ENCODE results near the gene ALDH1L1.
"Not testable (repeated sequence)": the region's sequence is repeated elsewhere in the genome, so short reads cannot be mapped to it uniquely, and the experiment has no call there.

ALDH1L1 gene

DNA sequence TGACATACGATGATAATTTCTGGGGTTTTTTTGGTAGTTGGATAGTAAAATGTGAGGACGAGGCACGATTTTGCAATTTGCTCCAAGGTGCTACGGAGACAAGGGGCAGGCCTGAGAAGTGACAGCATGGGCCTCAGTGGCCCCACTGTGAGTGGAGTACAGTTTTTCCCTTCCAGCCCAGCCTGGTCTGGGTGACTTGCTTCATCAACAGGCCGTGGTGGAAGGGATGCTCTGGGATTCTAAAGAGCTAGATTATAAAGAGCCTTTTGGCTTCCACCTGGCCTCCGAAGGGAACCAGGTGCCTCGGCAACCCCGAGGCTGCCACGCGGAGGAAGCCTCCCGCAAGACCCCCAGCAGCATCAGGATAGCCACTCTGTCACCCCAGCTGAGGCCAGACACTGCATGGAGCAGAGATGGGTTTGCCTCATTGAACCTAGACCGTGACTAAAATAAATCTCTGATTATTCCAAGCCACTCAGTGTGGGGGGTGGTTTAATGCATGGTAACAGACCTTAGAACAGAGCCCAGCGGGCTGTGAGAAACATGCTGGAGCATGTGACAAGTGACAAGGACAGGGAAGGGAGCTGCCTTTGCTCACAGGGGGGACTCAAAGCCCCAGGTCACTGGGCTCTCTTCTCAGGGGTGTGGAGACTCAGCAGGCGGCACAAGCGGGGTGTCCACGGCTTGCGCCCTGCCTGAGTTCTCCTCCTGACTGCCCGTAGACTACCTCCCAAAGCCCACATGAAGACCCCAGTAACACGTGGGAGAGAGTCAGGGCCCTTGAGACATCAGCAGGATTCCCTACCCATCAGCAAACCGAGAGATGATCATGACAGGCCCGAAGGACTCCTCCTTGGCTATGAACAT is 73.8 kb downstream of the ALDH1L1 start:
- no peak for DNase-seq (ENCODE audit: low read depth in 2 of 2, low spot score in 1 of 2)

DNA sequence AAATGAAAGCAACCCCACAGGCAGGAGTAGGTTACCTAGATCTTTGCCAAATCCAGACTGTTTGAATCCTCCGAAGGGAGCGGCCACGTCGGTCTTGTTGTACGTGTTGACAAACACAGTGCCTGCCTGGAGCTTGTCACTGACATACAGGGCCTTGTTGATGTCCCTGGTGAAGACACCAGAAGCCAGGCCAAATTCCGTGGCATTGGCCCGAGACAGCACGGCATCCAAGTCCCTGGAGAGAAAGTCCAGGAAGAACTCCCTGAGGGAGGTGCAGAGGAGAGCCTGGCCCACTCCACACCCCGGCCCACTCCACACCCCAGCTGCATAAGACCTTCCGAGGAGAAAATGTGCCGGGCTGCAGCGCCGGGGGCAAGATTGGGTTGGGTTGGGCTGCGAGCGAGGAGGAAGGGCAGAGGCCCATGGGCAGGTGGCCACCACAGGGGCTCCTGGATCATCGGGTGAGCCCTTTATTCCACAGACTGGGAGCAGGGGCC is 74.6 kb downstream of the ALDH1L1 start:
- DNase-seq (ENCODE audit: low read depth in 2 of 2, low spot score in 1 of 2): no peak

DNA sequence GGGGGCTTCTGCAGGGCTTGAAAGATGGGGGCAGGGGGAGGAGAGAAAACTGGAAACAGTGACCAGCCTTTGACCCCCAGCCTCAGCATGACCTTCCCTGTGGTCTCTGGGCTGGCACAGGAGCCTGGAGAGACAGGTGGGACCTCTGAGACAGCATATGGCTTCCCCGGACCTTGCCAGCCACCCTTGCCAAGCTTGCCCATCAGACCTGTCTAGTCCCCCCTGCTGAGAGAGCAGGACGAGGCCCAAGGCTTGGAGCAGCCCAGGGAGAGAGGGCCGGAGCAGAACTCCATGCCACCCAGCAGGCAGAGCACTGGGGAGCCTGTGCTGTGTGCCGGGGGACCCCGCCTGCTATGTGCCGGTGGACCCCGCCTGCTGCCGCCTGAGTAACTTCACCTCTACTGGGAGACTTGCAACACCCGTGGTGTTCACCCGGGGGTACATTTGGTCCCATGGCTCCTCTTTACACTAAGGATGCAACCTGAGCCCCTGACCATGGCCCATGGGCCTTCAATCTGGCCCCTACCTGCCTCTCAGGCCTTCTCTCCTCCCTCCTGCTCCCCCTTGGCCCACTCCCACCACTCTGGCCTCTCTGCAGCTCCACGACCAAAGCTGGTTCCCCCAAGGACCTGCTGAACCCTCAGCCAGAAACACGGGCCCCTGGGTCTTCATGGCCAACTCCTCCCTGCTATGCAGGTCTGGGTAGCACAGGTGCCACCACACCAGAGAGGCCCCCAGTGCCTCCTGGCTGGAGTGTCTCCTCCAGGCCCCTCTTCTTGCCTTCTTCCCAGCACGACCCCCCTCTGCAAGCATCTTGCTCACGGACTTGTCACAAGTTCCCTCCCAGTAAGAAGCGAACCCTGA is 75.4 kb downstream of the ALDH1L1 start:
- DNase-seq (ENCODE audit: low read depth in 2 of 2, low spot score in 1 of 2): no peak

DNA sequence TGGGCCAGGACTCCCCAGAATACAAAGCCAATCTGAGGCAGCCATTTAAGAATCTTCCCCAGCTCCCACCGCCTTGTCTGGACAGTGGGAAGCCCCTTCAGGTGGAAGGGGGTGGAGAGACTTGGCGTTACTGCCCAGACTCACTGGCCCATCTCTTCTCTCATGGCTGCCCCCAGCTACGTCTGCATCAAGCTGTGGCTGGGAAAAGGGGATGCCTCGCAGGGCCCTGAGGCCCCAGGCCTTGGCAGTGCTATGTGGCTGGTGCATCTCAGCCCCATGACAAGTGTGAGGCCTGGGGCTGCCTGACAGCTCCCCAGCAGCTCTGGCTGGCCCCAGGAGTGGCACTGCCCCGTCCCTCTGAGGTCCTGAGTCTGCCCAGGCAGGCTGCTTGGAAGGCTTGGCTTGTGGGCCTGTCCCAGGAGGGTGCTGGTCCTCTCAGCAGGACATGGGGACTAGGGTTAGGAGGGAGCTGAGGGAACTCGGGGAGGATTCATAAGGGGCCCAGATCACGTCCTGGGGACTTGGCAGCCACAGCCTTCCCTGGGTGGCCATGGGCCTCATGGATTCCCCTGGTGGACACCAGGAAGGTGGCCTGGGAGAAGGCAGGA is 76.3 kb downstream of the ALDH1L1 start:
- DNase-seq (ENCODE audit: low read depth in 2 of 2, low spot score in 1 of 2): no peak

DNA sequence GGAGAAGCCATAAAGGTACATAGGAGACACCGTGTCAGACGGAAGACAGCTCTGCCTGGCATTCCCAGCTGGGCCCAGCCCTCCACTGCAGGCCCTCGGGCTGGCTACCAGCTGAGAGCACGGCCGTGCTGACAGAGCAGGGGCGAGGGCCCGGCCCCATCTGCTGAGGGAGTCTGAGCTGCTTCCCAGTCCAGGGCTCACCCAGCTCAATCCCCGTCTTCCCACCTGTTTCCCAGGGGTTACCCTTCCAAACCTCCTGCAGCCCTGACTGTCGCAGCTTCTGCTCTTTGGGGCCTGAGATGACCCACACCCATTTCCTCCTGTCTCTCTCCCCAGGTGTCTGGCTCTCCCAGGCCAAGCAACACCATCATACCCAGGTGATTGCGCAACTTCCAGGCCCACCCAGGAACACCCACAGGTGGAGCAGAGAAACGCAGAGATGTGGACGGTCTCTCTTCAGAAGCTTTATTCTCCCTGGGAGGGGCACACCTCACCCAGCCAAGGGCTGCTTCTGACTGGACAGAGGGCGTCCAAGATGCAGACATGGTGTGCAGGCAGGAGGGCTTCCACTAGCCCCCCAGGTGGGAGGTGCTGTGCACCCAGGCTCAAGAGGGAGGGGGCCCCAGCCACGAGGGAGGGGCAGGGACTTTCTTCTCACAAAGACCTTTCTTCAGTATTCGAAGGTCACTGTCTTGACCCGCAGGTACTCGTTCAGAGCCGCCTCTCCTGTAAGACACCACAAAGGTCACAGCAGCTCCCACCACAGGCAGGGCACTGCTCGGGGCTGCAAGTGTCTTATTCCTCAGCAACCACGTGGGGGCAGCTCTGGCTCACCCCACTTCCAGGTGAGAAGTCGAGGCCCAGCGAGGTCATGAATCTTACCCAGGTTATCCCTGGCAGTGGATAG is 77.0 kb downstream of the ALDH1L1 start:
- DNase-seq (ENCODE audit: low read depth in 2 of 2, low spot score in 1 of 2): no peak

DNA sequence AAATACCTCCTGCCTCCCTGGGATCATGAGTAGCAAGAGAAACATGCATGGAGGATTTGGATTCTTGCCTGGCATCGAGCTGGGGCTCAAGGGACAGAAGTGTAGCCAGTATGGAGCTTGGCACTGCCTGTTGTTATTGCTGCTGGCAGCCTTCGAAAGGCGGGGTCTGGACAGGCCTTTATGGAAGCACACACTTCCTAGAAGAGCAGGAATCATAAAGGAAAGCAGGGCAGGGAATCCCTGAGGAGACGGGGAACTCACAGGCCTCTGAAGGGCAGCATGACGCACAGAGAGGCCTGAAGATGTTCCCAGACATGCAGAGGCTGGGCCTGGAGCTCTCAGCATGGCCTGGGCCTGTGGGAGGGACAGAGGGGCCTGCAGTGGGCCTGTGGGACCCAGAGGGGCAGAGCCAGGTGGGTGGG is 77.8 kb downstream of the ALDH1L1 start:
- no peak for DNase-seq (ENCODE audit: low read depth in 2 of 2, low spot score in 1 of 2)

DNA sequence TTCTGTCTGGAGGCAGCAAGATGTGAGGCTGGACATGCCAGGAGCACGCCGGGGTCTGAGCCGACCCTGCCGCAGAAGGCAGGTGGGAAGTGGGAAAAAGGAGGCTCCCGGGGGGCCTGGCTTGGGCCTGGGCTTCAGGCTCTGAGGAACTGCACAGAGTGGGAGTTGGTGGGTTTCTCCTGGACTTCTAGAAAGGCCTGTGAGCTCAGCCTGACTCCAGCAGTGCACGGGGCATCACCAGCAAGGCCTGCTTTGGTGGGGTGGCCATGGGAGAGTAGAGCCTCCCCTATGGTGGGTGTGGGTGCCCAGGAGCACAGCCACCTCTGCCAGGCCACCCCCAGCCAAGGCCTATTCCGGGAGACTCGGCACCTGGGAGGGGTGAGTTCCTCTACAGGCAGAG is 78.4 kb downstream of the ALDH1L1 start:
- DNase-seq (ENCODE audit: low read depth in 2 of 2, low spot score in 1 of 2): no peak

DNA sequence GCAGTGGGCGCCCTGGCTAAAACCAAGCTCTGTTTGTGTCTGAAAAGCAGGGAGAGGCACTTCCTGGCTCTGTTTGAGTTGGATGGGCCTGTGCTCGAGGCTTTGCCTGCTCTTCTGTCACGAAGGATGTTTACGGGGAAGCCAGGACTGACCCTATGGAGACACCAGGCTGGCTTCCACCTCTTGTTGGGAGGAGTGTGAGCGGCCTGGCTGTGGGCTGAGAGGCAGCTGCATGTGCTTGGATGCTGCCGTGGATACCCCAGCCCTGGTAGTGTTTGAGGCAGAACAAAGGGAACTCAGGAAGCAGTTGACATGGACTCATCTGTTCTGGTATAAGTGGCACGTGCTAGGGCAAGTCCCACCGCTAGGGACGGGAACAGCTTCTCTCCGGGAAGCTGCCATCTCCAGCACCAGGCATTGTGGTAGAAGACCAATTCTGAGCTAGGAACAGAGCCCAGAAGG is 78.8 kb downstream of the ALDH1L1 start:
- no peak for DNase-seq (ENCODE audit: low read depth in 2 of 2, low spot score in 1 of 2)

DNA sequence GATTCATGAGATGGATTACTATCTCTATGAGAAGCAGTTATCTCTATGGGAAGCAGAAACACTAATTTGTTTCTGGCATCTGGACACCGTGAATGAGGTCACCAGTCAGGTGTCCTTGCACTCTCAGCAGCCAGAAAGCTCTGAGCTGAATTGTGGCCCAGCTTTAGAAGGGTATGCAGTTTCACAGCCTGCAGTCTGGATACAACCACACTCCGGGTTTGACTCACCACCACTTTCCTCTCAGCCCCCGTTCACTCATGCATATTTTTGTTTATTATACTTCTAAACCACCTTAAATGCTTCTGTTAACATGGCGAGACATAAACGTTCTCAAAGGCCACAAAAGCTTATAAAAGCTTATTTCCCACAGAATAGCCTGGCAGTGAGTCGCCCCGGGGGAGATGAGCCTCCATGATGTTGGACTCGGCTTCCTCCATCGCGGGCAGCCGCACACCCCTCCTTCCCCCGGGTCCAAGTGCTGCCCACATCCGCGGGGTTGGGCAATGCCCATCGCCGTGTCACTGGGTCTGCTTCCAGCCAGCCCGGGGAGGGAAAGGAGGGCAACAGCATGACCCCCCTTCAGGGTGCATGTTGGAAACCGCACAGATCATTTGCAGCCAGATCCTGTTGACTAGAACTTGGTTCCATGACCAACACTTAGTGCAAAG is 79.6 kb downstream of the ALDH1L1 start:
- DNase-seq (ENCODE audit: low read depth in 2 of 2, low spot score in 1 of 2): no peak

DNA sequence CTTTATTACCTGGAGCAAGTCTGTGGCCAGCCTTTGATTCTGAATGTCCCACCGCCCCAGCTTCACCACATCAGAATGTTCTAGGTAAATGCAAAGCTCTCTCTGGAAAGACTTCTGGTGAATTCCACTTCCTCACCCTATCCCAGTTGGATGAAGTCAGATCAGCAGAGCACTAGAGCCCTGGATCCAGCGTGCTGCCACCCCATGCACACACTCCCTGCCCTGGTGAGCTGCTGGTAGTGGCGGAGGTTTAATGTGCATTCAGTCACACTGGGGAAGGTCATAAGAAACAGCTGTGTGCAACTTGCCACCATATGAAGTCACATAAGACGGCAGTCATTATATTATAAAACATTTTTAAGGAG is 80.1 kb downstream of the ALDH1L1 start:
- DNase-seq (ENCODE audit: low read depth in 2 of 2, low spot score in 1 of 2): no peak

DNA sequence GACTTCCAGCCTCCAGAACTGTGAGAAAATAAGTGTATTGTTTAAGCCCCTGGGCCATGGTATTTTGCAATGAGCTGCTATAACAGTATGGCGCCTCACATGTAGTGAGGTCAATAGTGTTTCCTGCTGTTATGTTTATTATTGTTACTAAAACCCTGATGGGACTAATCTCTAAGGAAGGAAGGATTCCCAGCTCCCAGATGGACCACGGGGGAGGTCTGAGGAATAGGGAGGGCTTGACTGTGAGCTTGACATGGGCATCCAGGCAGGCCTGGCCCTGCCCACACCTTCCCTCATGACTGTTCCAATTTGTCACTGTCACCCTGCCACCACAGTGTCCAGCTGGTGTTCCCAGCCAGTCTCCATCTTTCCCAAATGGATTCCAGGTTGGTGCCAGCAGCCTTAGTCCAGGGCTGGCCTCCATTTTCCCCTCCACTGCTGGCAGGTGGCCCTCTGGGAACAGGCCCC is 82.0 kb downstream of the ALDH1L1 start:
- no peak for DNase-seq (ENCODE audit: low read depth in 2 of 2, low spot score in 1 of 2)

DNA sequence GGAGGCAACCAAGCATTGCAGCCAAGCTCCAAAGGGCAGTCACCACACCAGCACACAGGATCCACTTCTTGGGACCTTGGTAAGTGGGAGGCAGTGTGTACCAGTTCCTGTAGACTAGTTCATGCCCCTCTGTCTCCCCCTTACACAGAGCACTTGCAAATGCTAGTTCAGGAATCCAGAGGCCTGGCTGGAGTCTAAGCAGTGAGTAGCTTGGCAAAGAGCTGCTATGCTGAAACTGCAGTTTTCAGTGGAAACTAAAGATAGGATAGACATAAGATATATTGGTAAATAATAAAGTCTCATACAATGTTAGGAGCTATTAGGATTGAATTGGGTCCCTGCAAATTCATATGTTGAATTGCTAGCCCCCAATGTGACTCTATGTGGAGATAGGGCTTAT is 82.6 kb downstream of the ALDH1L1 start:
- no peak for DNase-seq (ENCODE audit: low read depth in 2 of 2, low spot score in 1 of 2)

DNA sequence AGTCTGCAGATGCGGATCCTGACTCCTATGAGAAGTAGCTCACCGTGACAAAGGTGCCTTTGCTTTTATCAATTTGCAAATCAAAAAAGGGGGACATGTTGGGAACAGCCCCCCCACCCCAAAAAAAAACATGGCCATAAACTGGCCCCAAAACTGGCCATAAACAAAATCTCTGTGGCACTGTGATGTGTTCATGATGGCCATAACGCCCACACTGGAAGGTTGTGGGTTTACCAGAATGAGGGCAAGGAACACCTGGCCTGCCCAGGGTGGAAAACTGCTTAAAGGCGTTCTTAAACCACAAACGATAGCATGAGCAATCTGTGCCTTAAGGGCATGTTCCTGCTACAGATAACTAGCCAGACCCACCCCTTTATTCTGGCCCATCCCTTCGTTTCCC is 84.1 kb downstream of the ALDH1L1 start:
- DNase-seq (ENCODE audit: low read depth in 2 of 2, low spot score in 1 of 2): not testable (repeated sequence)

DNA sequence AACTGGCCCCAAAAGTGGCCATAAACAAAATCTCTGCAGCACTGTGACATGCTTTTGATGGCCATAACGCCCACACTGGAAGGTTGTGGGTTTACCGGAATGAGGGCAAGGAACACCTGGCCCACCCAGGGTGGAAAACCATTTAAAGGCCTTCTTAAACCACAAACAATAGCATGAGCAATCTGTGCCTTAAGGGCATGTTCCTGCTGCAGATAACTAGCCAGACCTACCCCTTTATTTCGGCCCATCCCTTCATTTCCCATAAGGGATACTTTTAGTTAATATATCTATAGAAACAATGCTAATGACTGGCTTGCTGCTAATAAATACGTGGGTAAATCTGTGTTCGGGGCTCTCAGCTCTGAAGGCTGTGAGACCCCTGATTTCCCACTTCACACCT is 88.3 kb downstream of the ALDH1L1 start:
- not testable (repeated sequence) for DNase-seq (ENCODE audit: low read depth in 2 of 2, low spot score in 1 of 2)

DNA sequence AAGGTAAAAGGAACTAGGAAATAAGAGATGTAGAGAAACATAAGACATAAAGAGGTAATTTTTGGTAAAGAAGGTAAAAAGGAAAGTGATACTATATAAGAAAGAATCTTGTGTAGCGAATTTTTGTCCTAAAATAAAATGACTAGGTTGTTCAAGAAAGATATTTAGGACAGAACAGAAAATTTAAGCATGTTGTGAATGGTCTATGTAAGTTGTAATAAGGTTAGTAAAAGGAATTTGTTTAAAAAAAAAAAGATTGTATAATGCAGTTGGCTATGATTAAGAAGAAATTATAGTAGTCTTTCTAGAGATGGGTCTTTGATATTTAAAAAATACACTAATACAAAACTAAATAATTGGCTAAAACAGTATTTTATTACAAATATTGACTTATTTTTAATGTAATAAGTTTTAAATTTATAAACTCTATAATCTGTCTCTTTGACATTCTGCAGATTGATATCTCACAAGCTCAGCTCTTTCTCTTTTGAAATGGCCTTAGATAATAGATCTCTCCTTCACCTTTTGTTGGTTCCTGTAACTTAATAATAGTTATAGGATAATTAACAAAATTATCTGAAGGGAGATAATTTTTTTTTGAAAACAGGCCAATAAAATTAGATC is 92.7 kb downstream of the ALDH1L1 start:
- DNase-seq (ENCODE audit: low read depth in 2 of 2, low spot score in 1 of 2): no peak

DNA sequence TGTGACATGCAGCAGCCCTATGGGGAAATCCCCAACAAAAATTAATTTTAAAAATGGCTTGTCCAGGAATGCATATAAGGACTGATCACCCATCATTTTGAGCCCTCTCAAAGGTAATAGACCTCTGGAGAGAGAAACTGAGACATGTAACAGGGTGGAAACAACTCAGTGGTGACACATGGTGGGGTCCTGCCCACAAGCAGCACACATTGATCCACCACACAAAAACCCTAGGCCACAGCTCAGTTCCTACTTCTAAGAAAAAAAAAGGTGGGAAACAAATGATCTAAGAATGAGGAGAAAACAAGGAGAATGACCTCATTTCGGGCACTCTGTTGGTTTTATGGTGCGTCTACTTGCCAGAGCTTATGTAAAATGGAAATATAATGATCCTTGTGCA is 94.5 kb downstream of the ALDH1L1 start:
- DNase-seq (ENCODE audit: low read depth in 2 of 2, low spot score in 1 of 2): no peak

DNA sequence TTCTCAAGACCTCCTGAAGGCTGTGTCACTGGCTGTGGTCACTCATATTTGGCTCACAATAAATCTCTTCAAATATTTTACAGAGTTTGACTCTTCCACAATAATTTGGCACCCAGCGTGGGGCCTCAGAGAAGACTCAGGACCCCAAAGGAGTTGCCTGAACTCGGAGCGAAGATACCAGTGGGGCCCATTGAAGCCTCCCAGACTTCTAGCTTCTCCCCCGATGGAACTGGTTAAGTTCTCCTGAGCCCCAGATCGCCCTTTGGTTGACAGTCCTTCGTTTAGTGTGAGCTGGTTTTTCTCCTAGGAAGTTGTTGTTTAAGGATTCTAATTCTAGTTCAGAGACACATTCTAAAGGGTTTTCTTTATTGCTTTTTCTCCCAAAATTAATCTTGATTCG is 95.1 kb downstream of the ALDH1L1 start:
- no peak for DNase-seq (ENCODE audit: low read depth in 2 of 2, low spot score in 1 of 2)

DNA sequence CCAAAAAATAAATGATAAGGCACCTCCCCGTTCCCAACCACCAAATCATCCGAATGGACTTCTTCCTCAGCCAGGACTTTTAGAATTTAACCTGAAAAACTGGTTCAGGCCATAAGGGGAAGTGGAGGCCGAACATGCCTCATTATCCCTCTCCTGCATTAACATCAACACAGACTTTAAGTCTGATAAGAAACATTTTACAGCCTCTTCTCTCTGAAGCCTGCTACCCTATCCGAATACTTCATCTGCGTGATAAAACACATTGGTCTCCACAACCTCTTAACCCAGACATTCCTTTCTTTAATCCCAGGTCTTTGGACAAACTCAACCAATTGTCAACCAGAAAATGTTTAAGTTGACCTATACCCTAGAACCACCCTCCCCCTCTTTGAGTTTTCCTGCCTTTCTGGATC is 95.6 kb downstream of the ALDH1L1 start:
- no peak for DNase-seq (ENCODE audit: low read depth in 2 of 2, low spot score in 1 of 2)

All from stimulated activated CD8-positive, alpha-beta memory T cell treated with anti-CD3 and anti-CD28 coated beads, Interleukin-4, amount 100 ng/mL, for 4 hours (primary cell).